Measurements from ENCODE around the gene NDUFB10.

Gene NDUFB10

DNA sequence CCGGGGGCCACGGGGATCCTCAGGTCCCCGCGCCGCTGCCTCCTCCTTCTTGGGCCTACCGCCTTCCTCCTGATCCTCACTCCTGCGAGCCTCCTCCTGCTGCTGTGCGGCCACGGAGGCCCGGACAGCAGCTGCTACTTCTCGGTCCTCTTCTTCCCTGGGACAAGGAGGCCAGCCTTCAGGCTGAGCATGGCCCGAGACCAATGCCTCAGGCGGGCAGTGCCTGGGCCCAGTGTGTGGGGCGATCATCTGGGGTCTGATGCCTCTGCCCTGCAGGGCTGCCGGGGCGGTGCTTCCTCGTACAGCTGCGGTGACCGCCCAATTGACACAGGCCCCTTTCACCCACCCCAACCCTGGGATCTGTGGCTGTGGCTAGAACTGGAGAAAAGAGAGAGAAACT is 41.7 kb downstream of the NDUFB10 start:
- TF ChIP-seq CTCF (IDR thresholded peaks at IDR 0.05; ENCODE audit: borderline replicate concordance, insufficient read depth, low read depth, low read length): no peak
- no peak overlapping the region for H3K4me3 ChIP-seq (ENCODE audit: low read depth, low read length)

- no peak for TF ChIP-seq CTCF (IDR thresholded peaks at IDR 0.05; ENCODE audit: borderline replicate concordance, insufficient read depth, low read depth, low read length)
- no peak overlapping the region for H3K4me3 ChIP-seq (ENCODE audit: low read depth, low read length)
Measured at GRCh38 chr16:2001456-2002355, 42.4 kb downstream of the NDUFB10 start.

DNA sequence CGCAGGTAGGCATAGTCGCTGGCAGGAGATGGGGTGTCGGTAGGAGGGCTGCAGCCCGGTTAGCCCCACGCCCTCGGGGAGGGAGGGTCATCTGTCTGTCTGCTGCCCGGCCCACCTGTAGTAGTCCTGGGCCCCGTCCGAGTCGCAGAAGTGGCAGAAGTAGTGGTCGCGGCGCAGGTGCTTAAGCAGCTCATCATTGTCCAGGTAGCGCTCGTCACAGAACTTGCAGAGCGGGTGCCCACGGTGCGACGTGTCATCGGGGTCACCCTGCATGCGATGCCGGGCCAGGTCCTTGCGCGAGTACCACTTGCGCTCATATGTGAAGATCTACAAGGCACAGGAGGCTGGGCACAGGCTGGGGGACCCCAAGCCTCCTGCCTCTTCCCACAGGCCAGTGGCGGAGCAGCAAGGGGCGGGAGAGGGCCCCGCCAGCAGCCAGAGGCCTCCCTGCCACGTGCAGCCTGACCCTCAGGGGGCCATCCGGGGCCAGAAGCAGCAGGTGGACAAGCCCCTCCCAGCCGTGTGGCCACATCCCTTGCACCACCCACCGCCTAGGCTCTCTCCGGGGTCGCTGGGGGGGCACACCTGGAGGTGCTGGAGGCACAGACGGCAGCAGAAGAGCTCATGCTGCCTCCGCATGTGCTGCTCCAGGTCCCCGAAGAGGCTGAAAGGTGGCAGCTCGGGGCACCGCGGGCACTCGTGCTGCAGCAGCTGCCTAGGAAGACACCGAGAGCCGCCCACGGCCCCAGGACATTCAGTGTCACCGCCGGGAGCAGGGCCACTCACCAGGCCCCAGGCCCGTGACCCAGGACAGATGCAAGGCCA is 43.3 kb downstream of the NDUFB10 start:
- no peak overlapping the region for H3K4me3 ChIP-seq (ENCODE audit: low read depth, low read length)
- TF ChIP-seq CTCF (IDR thresholded peaks at IDR 0.05; ENCODE audit: borderline replicate concordance, insufficient read depth, low read depth, low read length): no peak

DNA sequence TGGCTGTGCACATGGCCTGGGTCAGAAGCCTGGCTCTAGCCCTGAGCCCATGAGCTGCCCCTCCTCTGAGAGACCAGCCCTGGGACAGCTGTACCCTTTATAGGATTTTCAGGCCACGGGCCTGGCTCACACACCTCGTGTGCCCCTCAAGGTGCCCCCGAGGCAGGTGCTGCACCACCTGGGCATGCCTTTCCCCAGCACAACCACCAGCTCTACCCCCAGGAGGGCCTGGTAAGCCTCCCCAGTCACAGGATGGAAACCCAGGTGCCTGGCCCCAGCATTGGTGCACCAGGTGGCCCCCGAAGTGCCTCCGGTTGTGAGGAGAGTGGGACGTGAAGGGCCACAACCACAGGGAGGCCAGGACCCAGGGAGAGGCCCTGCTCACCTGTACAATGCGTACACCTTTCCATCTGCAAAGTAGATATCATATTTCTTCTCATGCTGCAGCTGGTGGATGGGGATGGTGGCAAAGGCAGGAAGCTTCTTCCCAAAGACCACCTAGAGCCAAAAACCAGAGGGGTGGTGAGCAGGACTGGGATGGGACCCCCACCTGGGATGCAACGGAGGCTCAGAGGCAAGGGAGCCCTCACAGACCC is 44.0 kb downstream of the NDUFB10 start:
- TF ChIP-seq CTCF (IDR thresholded peaks at IDR 0.05; ENCODE audit: borderline replicate concordance, insufficient read depth, low read depth, low read length): no peak
- no peak overlapping the region for H3K4me3 ChIP-seq (ENCODE audit: low read depth, low read length)

GRCh38 chr16:2003827-2004641 is 44.7 kb downstream of the NDUFB10 start:
- H3K4me3 ChIP-seq (ENCODE audit: low read depth, low read length): no peak overlapping the region
- peak; percentile 99 for TF ChIP-seq CTCF (IDR thresholded peaks at IDR 0.05; ENCODE audit: borderline replicate concordance, insufficient read depth, low read depth, low read length)

DNA sequence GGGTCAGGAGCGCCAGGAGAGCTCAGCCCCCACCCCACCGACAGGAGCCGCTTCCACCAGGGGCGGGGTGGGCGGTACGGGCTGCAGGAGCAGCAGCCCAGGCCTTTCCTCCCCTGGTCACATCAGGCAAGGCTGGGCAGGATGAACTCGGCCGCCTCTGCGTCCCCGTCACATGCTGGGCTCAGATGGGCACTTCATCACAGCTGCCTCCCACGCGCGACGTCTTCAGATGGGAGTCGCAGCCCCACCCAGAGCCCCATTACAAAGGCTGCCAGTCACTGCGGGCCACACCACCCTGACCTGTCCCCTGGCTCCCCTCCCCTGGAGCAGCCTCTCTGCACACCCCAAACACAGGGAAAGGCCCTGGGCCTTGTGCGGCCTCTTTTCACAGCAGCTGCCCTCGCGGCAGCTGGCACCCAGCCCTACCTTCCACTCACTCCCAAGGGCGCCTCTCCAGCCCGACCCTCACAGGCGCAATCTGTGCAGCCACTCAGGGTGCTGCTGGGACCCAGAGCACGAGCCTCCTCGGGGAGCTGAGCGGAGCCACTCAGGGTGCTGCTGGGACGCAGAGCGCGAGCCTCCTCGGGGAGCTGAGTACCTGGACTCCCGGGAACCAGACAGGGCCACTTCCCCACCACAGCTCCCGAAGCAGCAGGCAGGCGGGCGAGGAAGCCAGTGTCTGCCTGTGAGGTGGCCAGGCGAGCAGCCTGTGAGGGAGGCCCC is 45.6 kb downstream of the NDUFB10 start:
- H3K4me3 ChIP-seq (ENCODE audit: low read depth, low read length): no peak overlapping the region
- TF ChIP-seq CTCF (IDR thresholded peaks at IDR 0.05; ENCODE audit: borderline replicate concordance, insufficient read depth, low read depth, low read length): no peak
